Ovary (tissue), 3 donors: ENCODE results near the gene LRRK2.

Experiments used
- POLR2A ChIP-seq: fragments of 450-650 bp; IDR thresholded peaks from one replicate; pipeline ENCODE4 v1.6.1; 2017; ENCODE audit warnings: antibody characterized with exemption, mild to moderate bottlenecking, moderate library complexity
- TF ChIP-seq, protein P1 (sequence below), 3 donors: fragments of 450-650 bp in 2 of 3; fragments of 200-600 bp in 1 of 3; IDR thresholded peaks; one replicate each; pipeline versions ENCODE4 v1.5.1 to v1.8.0; 2016 to 2022; ENCODE audit warnings: antibody characterized with exemption in 3 of 3, mild to moderate bottlenecking in 1 of 3
- donor health status: DM: no; HTN: no; CAD: no.

DNA sequence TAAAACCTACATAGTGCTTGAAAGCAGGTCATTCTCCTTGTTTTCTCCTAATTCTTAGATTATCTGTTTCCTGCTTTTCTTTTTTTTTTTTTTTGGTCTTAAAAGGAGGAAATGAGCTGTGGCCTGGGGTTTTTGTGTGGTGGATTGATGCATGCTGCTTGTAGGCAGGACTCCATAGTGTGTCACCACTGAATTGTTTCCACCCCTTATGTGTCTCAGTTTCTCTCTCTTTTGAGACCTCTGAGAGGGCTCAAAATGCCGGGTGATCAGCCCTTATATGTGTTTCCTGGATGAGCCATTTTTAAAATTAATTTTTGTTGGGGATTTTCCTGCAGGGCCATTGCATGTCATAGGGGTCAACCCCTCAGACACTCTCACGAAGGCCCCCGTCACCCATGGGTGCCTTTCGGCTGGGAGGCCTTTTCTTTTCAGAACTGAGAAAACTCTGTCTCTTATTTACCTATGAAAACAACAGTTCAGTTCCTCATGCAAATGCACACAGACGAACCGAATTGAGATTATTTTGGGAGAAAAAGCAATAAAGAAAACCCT is 32.0 kb upstream of the LRRK2 start:
- TF ChIP-seq, protein P1, sequence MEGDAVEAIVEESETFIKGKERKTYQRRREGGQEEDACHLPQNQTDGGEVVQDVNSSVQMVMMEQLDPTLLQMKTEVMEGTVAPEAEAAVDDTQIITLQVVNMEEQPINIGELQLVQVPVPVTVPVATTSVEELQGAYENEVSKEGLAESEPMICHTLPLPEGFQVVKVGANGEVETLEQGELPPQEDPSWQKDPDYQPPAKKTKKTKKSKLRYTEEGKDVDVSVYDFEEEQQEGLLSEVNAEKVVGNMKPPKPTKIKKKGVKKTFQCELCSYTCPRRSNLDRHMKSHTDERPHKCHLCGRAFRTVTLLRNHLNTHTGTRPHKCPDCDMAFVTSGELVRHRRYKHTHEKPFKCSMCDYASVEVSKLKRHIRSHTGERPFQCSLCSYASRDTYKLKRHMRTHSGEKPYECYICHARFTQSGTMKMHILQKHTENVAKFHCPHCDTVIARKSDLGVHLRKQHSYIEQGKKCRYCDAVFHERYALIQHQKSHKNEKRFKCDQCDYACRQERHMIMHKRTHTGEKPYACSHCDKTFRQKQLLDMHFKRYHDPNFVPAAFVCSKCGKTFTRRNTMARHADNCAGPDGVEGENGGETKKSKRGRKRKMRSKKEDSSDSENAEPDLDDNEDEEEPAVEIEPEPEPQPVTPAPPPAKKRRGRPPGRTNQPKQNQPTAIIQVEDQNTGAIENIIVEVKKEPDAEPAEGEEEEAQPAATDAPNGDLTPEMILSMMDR (IDR thresholded peaks at IDR 0.05) = no peak
- TF ChIP-seq POLR2A = no peak
